Endothelial cell of umbilical vein (primary cell): ENCODE measurements around the gene GKN2. TPM values are rescaled to one million over a fixed set of nuclear protein-coding genes. Genes with fewer than 3 reads are reported as not detected.

ENCODE experiments used
- BruUV-seq: library from RNA; stranded (reverse); fragments of 400-500 nt; replicated peaks from 2 replicates; lab custom pipeline; 2021; lab: Mats Ljungman, UMichigan
- CTCF ChIA-PET: fragments of 300-600, 350-600 bp; sonication (Branson Sonifier 250); formaldehyde crosslinking; loops from one replicate; lab custom pipeline; 2021; ENCODE audit warnings: antibody characterized with exemption, inconsistent platforms; lab: Charles Lee
- POLR2A ChIA-PET: fragments of 300-600, 350-600 bp; sonication (Branson Sonifier 250); formaldehyde crosslinking; loops from one replicate; lab custom pipeline; 2021; ENCODE audit warnings: antibody characterized with exemption, inconsistent platforms; lab: Charles Lee
- DNase-seq: peaks from one replicate; pipeline ENCODE4 v3.0.0-alpha.2; 2011; ENCODE audit warnings: low read depth, low spot score
- FAIRE-seq: peaks from 2 replicates; lab custom pipeline; 2011; peaks lifted over from hg19 to GRCh38; lab: Jason Lieb, UNC
- H2AFZ ChIP-seq: 2 replicates; pipeline ENCODE4 v1.6.0; 2012; ENCODE audit warnings: low read depth, low read length, control low read depth, inconsistent platforms
- H3K27ac ChIP-seq: 2 replicates; pipeline ENCODE4 v1.5.1; 2011; ENCODE audit warnings: low read depth, mild to moderate bottlenecking, control low read depth, low read length, moderate library complexity; ENCODE audit not compliant: insufficient read depth
- H3K27me3 ChIP-seq, 2 experiments: 2 replicates each; pipeline versions ENCODE4 v1.6.0 to v1.6.1; 2011; ENCODE audit warnings: low read length in 2 of 2, mixed read lengths in 1 of 2; ENCODE audit not compliant: control insufficient read depth in 2 of 2, insufficient read depth in 2 of 2
- H3K36me3 ChIP-seq, 2 experiments: 2 replicates in 1 of 2; 3 replicates in 1 of 2; pipeline ENCODE4 v1.5.1; 2011; ENCODE audit warnings: low read length in 2 of 2, mild to moderate bottlenecking in 1 of 2, moderate library complexity in 1 of 2; ENCODE audit not compliant: control insufficient read depth in 2 of 2, insufficient read depth in 2 of 2; ENCODE audit errors: extremely low read depth in 1 of 2
- H3K4me1 ChIP-seq: 3 replicates; pipeline ENCODE4 v1.5.1; 2011; ENCODE audit warnings: mild to moderate bottlenecking, low read length; ENCODE audit not compliant: control insufficient read depth, insufficient read depth; ENCODE audit errors: extremely low read depth
- H3K4me2 ChIP-seq: 2 replicates; pipeline ENCODE4 v1.6.1; 2011; ENCODE audit warnings: low read length, control low read depth, mixed read lengths; ENCODE audit not compliant: insufficient read depth
- H3K4me3 ChIP-seq, 3 experiments: fragments of 200-600 bp in 1 of 3; sonication (generic), shearing (Covaris generic) in 1 of 3; replicated peaks in 1 of 3; 2 replicates each; pipeline ENCODE4 v1.5.1; 2011 to 2016; ENCODE audit warnings: control low read depth in 3 of 3, low read length in 3 of 3, mild to moderate bottlenecking in 2 of 3, inconsistent platforms in 1 of 3, low read depth in 1 of 3, moderate library complexity in 1 of 3; ENCODE audit not compliant: insufficient read depth in 1 of 3
- H3K79me2 ChIP-seq: 2 replicates; pipeline ENCODE4 v1.6.0; 2012; ENCODE audit warnings: low read length, inconsistent platforms; ENCODE audit not compliant: control insufficient read depth, insufficient read depth
- H3K9ac ChIP-seq: replicated peaks from 2 replicates; pipeline ENCODE3; 2011; ENCODE audit warnings: low read length, control low read depth; ENCODE audit not compliant: insufficient read depth; ENCODE audit errors: extremely low read depth
- H3K9me1 ChIP-seq: replicated peaks from 3 replicates; pipeline ENCODE4 v1.6.0; 2011; ENCODE audit warnings: mild to moderate bottlenecking, low read length; ENCODE audit not compliant: control insufficient read depth, insufficient read depth; ENCODE audit errors: extremely low read depth
- H3K9me3 ChIP-seq: replicated peaks from 2 replicates; pipeline ENCODE4 v1.5.1; 2012; ENCODE audit warnings: low read length, inconsistent platforms; ENCODE audit not compliant: control insufficient read depth, insufficient read depth
- H4K20me1 ChIP-seq: replicated peaks from 2 replicates; pipeline ENCODE3; 2011; ENCODE audit warnings: mild to moderate bottlenecking, low read length; ENCODE audit not compliant: control insufficient read depth, insufficient read depth; ENCODE audit errors: extremely low read depth
- CTCF ChIP-seq, 2 donors: IDR thresholded peaks; 1 replicate in 1 of 2; 2 replicates in 1 of 2; pipeline ENCODE4 v1.5.1; 2011; ENCODE audit warnings: low read length in 2 of 2, mild to moderate bottlenecking in 2 of 2, moderate library complexity in 2 of 2, control low read depth in 1 of 2, inconsistent platforms in 1 of 2, low read depth in 1 of 2; ENCODE audit not compliant: insufficient read depth in 1 of 2; ENCODE audit errors: extremely low read depth in 1 of 2
- EZH2 ChIP-seq: IDR thresholded peaks from 2 replicates; pipeline ENCODE4 v1.6.1; 2012; ENCODE audit warnings: borderline replicate concordance, low read depth, mild to moderate bottlenecking, moderate library complexity, low read length, inconsistent platforms; ENCODE audit not compliant: severe bottlenecking
- FOS ChIP-seq: IDR thresholded peaks from 2 replicates; pipeline ENCODE4 v1.6.1; 2011; ENCODE audit warnings: mild to moderate bottlenecking, low read length, moderate library complexity, borderline replicate concordance; ENCODE audit not compliant: insufficient read depth
- GATA2 ChIP-seq: IDR thresholded peaks from 2 replicates; pipeline ENCODE4 v1.7.0; 2011; ENCODE audit warnings: low read depth, mild to moderate bottlenecking, moderate library complexity, mixed read lengths, low read length; ENCODE audit not compliant: insufficient read length, insufficient read depth
- JUN ChIP-seq: IDR thresholded peaks from 2 replicates; pipeline ENCODE4 v1.6.1; 2011; ENCODE audit warnings: borderline replicate concordance, low read depth; ENCODE audit not compliant: insufficient read length, insufficient read depth
- MAX ChIP-seq: IDR thresholded peaks from 2 replicates; pipeline ENCODE4 v1.6.1; 2011; ENCODE audit not compliant: insufficient read depth, insufficient read length
- MYC ChIP-seq: IDR thresholded peaks from one replicate; pipeline ENCODE4 v1.6.1; 2011; ENCODE audit warnings: mild to moderate bottlenecking, low read depth, low read length
- POLR2A ChIP-seq: IDR thresholded peaks from 2 replicates; pipeline ENCODE4 v1.6.1; 2012; ENCODE audit warnings: low read depth, mild to moderate bottlenecking, control low read depth, low read length
- POLR2AphosphoS5 ChIP-seq: IDR thresholded peaks from 2 replicates; pipeline ENCODE4 v1.6.1; 2012; ENCODE audit warnings: low read depth, mild to moderate bottlenecking, control low read depth, low read length, moderate library complexity; ENCODE audit not compliant: insufficient read depth
- dilution Hi-C: fragments of 300-500 bp; cut with MboI; formaldehyde crosslinking; loops from one replicate; pipeline ENCODE4 v1.15.0; 2019; ENCODE audit warnings: low sequenced_read_pairs; ENCODE audit not compliant: extremely low pct_ligation_motif_present
- intact Hi-C: fragments of 100-400 bp; cut with micrococcal nuclease; formaldehyde crosslinking; loops from one replicate; pipeline ENCODE4 v1.10.0; 2022
- polyA plus RNA-seq, 4 experiments: library from polyadenylated mRNA; depleted of rRNA in 3 of 4; stranded (reverse) in 3 of 4; unstranded in 1 of 4; fragments of >200 nt; gene quantifications; 2 replicates each; pipeline versions ENCODE4 v1.2.1 to v1.2.3, GENCODE V29; 2011 to 2012; ENCODE audit warnings: missing spikeins in 1 of 4
- total RNA-seq: library from RNA; stranded (reverse); gene quantifications from 2 replicates; pipeline ENCODE4 v1.2.3, GENCODE V29; 2021

GKN2 gene
- total and polyA plus RNA-seq, 2 donors (not counting 3 experiments of a cell fraction or from before 2014, with no cell fraction given) = not detected

GRCh38 chr2:68938938-68939337, 13.8 kb downstream of the GKN2 start:
- no peaks in the 10 kb centered on the region for H4K20me1 ChIP-seq
- no peak for FAIRE-seq
- no peak overlapping the region for H3K4me2 ChIP-seq
- H3K27ac ChIP-seq = no peak overlapping the region
- intact Hi-C loops (no loop called here), dilution Hi-C loops (loop anchor here (25.0 kb wide), 1 partner anchor 202 kb away; the partner anchor contains the start of gene ARHGAP25)
- H3K79me2 ChIP-seq = no peaks in the 10 kb centered on the region
- no peaks in the 10 kb centered on the region for H3K9me3 ChIP-seq
- no peak for DNase-seq
- no peaks in the 10 kb centered on the region for H3K36me3 ChIP-seq
- peaks cover 9 to 23% of the 10 kb centered on the region in 2 experiments for H3K27me3 ChIP-seq
- ChIA-PET CTCF (interaction anchor here (1.5 to 1.8 kb wide), 2 partner anchors 9 to 14 kb away, joined by 3 to 5 read pairs; no protein-coding TSS in a partner anchor), POLR2A (no interaction called here)
- H2AFZ ChIP-seq = no peak overlapping the region
- H3K9ac ChIP-seq = no peak overlapping the region
- H3K9me1 ChIP-seq = no peaks in the 10 kb centered on the region
- no TSS peak for BruUV-seq
- no peaks in the 10 kb centered on the region for H3K4me1 ChIP-seq
- no peak overlapping the region for H3K4me3 ChIP-seq
- TF ChIP-seq FOS (no peak), CTCF (IDR thresholded peaks at IDR 0.05; ENCODE audit: extremely low read depth in 1 of 2, insufficient read depth in 1 of 2, low read depth in 1 of 2, low read length in 2 of 2) (no peak), POLR2A (no peak), JUN (no peak), MYC (no peak), MAX (no peak), POLR2AphosphoS5 (no peak), GATA2 (no peak), EZH2 (no peak)
